Astrocyte (in vitro differentiated cells and primary cell): ENCODE measurements around the gene STRBP. TPM values are rescaled to one million over a fixed set of nuclear protein-coding genes. Genes with fewer than 3 reads are reported as not detected.
A peak's percentile ranks its signal among the peaks of the same experiment; 100 is the strongest.

Experiments
- DNase-seq: peaks from one replicate; pipeline ENCODE4 v3.0.0-alpha.2; 2010; ENCODE audit warnings: low read depth
- FAIRE-seq: peaks from 2 replicates; lab custom pipeline; 2011; peaks lifted over from hg19 to GRCh38; lab: Jason Lieb, UNC
- H2AFZ ChIP-seq: 2 replicates; pipeline ENCODE4 v1.6.0; 2012; ENCODE audit warnings: low read depth, low read length, inconsistent platforms
- H3K27ac ChIP-seq: 2 replicates; pipeline ENCODE4 v1.5.1; 2011; ENCODE audit warnings: low read depth, low read length, inconsistent platforms
- H3K27me3 ChIP-seq: 2 replicates; pipeline ENCODE4 v1.6.0; 2011; ENCODE audit warnings: low read length, inconsistent platforms; ENCODE audit not compliant: insufficient read depth
- H3K36me3 ChIP-seq: 2 replicates; pipeline ENCODE4 v1.5.1; 2011; ENCODE audit warnings: low read length, inconsistent platforms; ENCODE audit not compliant: insufficient read depth
- H3K4me1 ChIP-seq: 2 replicates; pipeline ENCODE4 v1.5.1; 2011; ENCODE audit warnings: low read length, inconsistent platforms; ENCODE audit not compliant: insufficient read depth
- H3K4me2 ChIP-seq: 2 replicates; pipeline ENCODE4 v1.6.0; 2012; ENCODE audit warnings: low read length, inconsistent platforms
- H3K4me3 ChIP-seq: 2 replicates; pipeline ENCODE4 v1.5.1; 2011; ENCODE audit warnings: low read depth, mild to moderate bottlenecking, low read length, inconsistent platforms; ENCODE audit not compliant: insufficient read depth
- H3K79me2 ChIP-seq: 2 replicates; pipeline ENCODE4 v1.6.0; 2012; ENCODE audit warnings: mild to moderate bottlenecking, low read length, inconsistent platforms; ENCODE audit not compliant: insufficient read depth
- H3K9ac ChIP-seq: 2 replicates; pipeline ENCODE4 v1.6.0; 2012; ENCODE audit warnings: mild to moderate bottlenecking, low read length, inconsistent platforms
- H3K9me3 ChIP-seq: 2 replicates; pipeline ENCODE4 v1.5.1; 2012; ENCODE audit warnings: low read depth, mild to moderate bottlenecking, low read length, inconsistent platforms; ENCODE audit not compliant: insufficient read depth
- H4K20me1 ChIP-seq: 2 replicates; pipeline ENCODE4 v1.6.0; 2012; ENCODE audit warnings: low read length, inconsistent platforms; ENCODE audit not compliant: insufficient read depth
- H3K27ac Mint-ChIP-seq: one replicate; pipeline ENCODE4 v1.8.0; 2021; ENCODE audit warnings: mild to moderate bottlenecking, mixed read lengths; ENCODE audit not compliant: unreplicated experiment
- H3K27me3 Mint-ChIP-seq: one replicate; pipeline ENCODE4 v1.8.0; 2021; ENCODE audit warnings: low read depth, mixed read lengths; ENCODE audit not compliant: unreplicated experiment
- H3K36me3 Mint-ChIP-seq: one replicate; pipeline ENCODE4 v1.8.0; 2021; ENCODE audit warnings: low read depth, mixed read lengths; ENCODE audit not compliant: unreplicated experiment
- H3K4me1 Mint-ChIP-seq: one replicate; pipeline ENCODE4 v1.8.0; 2021; ENCODE audit warnings: low read depth, mixed read lengths; ENCODE audit not compliant: unreplicated experiment
- H3K4me3 Mint-ChIP-seq: one replicate; pipeline ENCODE4 v1.8.0; 2021; ENCODE audit warnings: mild to moderate bottlenecking, moderate library complexity, mixed read lengths; ENCODE audit not compliant: unreplicated experiment
- H3K9me3 Mint-ChIP-seq: one replicate; pipeline ENCODE4 v1.8.0; 2021; ENCODE audit warnings: mild to moderate bottlenecking, mixed read lengths; ENCODE audit not compliant: unreplicated experiment
- EZH2 ChIP-seq: IDR thresholded peaks from 2 replicates; pipeline ENCODE4 v1.6.1; 2012; ENCODE audit warnings: mild to moderate bottlenecking, low read length, inconsistent platforms; ENCODE audit not compliant: insufficient read depth
- total RNA-seq: library from RNA; stranded (reverse); gene quantifications from 2 replicates; pipeline ENCODE4 v1.2.1, GENCODE V29; 2021
- TF ChIP-seq, protein P1 (sequence below): IDR thresholded peaks from 2 replicates; pipeline ENCODE4 v1.5.1; 2011; ENCODE audit warnings: low read depth, mild to moderate bottlenecking, inconsistent platforms, low read length, moderate library complexity; ENCODE audit not compliant: insufficient read depth

The STRBP gene
- total RNA-seq, 1 donor from 2014 or later = 13.1 TPM

DNA sequence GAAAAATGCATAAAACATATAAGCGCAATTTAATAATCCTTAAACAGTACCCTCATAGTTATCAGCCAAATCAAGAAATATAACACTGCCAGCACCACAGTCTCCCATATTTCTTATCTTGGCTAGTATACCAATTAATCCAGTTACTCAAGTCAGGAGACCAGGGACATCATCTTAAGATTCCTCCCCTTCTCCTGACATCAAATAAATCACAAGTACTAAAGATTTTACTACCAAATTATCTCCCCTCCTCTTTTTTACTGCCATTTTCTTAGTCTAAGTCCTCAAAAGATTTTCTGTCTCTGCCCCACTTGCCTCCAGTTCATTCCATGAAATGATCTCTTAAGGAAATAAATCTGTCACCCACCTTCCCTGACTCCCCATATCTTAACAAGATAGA lies 37.0 kb downstream of the STRBP start:
- TF ChIP-seq, protein P1, sequence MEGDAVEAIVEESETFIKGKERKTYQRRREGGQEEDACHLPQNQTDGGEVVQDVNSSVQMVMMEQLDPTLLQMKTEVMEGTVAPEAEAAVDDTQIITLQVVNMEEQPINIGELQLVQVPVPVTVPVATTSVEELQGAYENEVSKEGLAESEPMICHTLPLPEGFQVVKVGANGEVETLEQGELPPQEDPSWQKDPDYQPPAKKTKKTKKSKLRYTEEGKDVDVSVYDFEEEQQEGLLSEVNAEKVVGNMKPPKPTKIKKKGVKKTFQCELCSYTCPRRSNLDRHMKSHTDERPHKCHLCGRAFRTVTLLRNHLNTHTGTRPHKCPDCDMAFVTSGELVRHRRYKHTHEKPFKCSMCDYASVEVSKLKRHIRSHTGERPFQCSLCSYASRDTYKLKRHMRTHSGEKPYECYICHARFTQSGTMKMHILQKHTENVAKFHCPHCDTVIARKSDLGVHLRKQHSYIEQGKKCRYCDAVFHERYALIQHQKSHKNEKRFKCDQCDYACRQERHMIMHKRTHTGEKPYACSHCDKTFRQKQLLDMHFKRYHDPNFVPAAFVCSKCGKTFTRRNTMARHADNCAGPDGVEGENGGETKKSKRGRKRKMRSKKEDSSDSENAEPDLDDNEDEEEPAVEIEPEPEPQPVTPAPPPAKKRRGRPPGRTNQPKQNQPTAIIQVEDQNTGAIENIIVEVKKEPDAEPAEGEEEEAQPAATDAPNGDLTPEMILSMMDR = no peak
- no peak for TF ChIP-seq EZH2
- Histone ChIP-seq H3K9me3 (no peaks in the 10 kb centered on the region), H3K4me1 (no peaks in the 10 kb centered on the region), H4K20me1 (no peaks in the 10 kb centered on the region), H3K27me3 (no peaks in the 10 kb centered on the region), H2AFZ (no peak overlapping the region), H3K4me3 (no peak overlapping the region), H3K27ac (no peak overlapping the region), H3K9ac (no peak overlapping the region), H3K4me2 (no peak overlapping the region), H3K79me2 (no peaks in the 10 kb centered on the region), H3K36me3 (no peaks in the 10 kb centered on the region)
- H3K36me3 Mint-ChIP-seq = no peaks in the 10 kb centered on the region
- H3K27me3 Mint-ChIP-seq = no peaks in the 10 kb centered on the region
- H3K9me3 Mint-ChIP-seq = no peaks in the 10 kb centered on the region
- DNase-seq = no peak
- H3K27ac Mint-ChIP-seq = no peak overlapping the region
- no peak overlapping the region for H3K4me3 Mint-ChIP-seq
- H3K4me1 Mint-ChIP-seq = peaks cover 4% of the 10 kb centered on the region
- no peak for FAIRE-seq

DNA sequence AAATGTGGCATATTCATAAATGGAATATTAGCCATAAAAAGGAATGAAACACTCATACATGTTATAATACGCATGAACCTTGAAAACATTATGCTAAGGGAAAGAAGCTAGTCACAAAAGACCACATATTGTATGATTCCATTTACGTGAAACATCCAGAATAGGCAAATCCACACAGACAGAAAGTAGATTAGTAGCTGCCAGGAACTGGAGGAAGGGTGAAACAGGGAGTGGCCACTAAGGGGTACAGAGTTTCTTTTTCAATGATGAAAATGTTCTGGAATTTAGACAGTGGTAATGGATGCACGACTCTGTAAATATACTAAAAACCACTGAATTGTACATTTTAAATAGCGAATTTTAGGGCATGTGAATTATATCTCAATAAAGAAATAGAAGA lies 39.4 kb downstream of the STRBP start:
- Mint-ChIP-seq H3K27me3 (no peaks in the 10 kb centered on the region), H3K4me1 (peaks cover 11% of the 10 kb centered on the region), H3K27ac (no peak overlapping the region), H3K4me3 (no peak overlapping the region), H3K9me3 (no peaks in the 10 kb centered on the region), H3K36me3 (no peaks in the 10 kb centered on the region)
- Histone ChIP-seq H3K36me3 (no peaks in the 10 kb centered on the region), H3K4me1 (no peaks in the 10 kb centered on the region), H3K4me3 (no peak overlapping the region), H3K4me2 (no peak overlapping the region), H3K27ac (no peak overlapping the region), H3K79me2 (no peaks in the 10 kb centered on the region), H4K20me1 (no peaks in the 10 kb centered on the region), H2AFZ (no peak overlapping the region), H3K27me3 (no peaks in the 10 kb centered on the region), H3K9ac (no peak overlapping the region), H3K9me3 (no peaks in the 10 kb centered on the region)
- DNase-seq (no peak), FAIRE-seq (no peak)
- TF ChIP-seq, protein P1 = no peak
- no peak for TF ChIP-seq EZH2

DNA sequence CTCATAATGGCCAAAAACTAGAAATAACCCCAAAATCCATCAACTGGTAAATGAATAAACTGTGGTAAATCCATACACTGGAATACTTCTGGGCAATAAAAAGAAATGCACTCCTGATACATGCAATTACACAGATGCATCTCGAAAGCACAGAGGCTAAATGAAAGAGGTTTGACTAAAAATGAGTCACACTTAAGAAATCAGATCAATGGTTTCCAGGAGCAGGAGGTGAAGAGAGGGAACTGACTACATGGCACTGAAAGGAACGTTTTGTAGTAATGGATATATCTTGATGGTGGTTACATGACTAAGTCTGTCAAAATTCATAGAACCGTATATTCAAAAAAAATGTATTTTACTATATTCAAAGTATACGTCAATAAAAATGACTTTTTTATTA lies 42.4 kb downstream of the STRBP start:
- Histone ChIP-seq H3K27me3 (no peaks in the 10 kb centered on the region), H3K4me1 (no peaks in the 10 kb centered on the region), H3K9ac (no peak overlapping the region), H3K36me3 (no peaks in the 10 kb centered on the region), H3K79me2 (no peaks in the 10 kb centered on the region), H3K27ac (no peak overlapping the region), H3K4me3 (no peak overlapping the region), H2AFZ (no peak overlapping the region), H4K20me1 (no peaks in the 10 kb centered on the region), H3K4me2 (peak overlapping the region; percentile 18), H3K9me3 (no peaks in the 10 kb centered on the region)
- H3K4me1 Mint-ChIP-seq = peaks cover 8% of the 10 kb centered on the region
- TF ChIP-seq, protein P1 = no peak
- no peak for TF ChIP-seq EZH2
- H3K4me3 Mint-ChIP-seq = peak overlapping the region; percentile 31
- peak overlapping the region; percentile 23 for H3K27ac Mint-ChIP-seq
- H3K27me3 Mint-ChIP-seq = no peaks in the 10 kb centered on the region
- FAIRE-seq (no peak), DNase-seq (peak; percentile 49)
- H3K36me3 Mint-ChIP-seq = no peaks in the 10 kb centered on the region
- H3K9me3 Mint-ChIP-seq = no peaks in the 10 kb centered on the region
